ENCODE data around the gene TMEM132E.
A peak's percentile ranks its signal among the peaks of the same experiment; 100 is the strongest.

The TMEM132E gene

DNA sequence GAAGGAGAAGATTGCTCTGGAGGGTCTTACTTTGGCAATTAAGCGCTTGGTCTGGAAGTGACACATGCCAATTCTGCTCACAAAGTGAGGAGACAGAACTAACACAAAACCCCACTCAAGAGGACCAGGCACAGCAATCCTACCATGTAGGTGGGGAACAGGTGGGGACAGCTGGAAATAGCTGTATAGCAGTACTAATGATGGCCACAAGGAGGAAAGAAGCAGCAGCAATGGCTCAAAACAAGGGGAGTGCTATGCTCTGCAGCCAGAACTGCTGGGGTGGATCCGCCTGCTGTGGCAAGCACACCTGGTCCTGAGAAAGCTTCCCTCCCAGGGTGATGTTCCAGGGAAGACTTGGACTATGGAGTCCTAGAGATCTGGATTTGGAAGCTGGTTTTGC is 17.0 kb upstream of the TMEM132E start:
- Histone ChIP-seq H4K20me1 (ENCODE audit: low read depth, low read length) (no peaks in the 10 kb centered on the region), H3K4me2 (ENCODE audit: low read depth, low read length, poor library complexity, severe bottlenecking) (no peak overlapping the region), H2AFZ (ENCODE audit: low read depth, low read length, severe bottlenecking) (no peak overlapping the region), H3K4me3 (ENCODE audit: insufficient read depth, low read length, poor library complexity, severe bottlenecking) (no peak overlapping the region), H3F3A (ENCODE audit: insufficient read depth) (no peaks in the 10 kb centered on the region), H3K9me3 (ENCODE audit: insufficient read depth, low read length) (no peaks in the 10 kb centered on the region), H3K27ac (ENCODE audit: low read depth, low read length) (no peak overlapping the region), H3K27me3 (ENCODE audit: low read length) (no peaks in the 10 kb centered on the region), H3K79me2 (ENCODE audit: insufficient read depth, low read length) (no peaks in the 10 kb centered on the region), H3K9ac (ENCODE audit: low read length) (no peak overlapping the region), H3K9me2 (replicated peaks; ENCODE audit: insufficient read depth, low read length) (no peaks in the 10 kb centered on the region), H3K36me3 (ENCODE audit: low read length) (no peaks in the 10 kb centered on the region)
- TF ChIP-seq EZH2phosphoT487 (conservative IDR thresholded peaks at IDR 0.05; ENCODE audit: low read length): no peak
- TF ChIP-seq, protein P1, sequence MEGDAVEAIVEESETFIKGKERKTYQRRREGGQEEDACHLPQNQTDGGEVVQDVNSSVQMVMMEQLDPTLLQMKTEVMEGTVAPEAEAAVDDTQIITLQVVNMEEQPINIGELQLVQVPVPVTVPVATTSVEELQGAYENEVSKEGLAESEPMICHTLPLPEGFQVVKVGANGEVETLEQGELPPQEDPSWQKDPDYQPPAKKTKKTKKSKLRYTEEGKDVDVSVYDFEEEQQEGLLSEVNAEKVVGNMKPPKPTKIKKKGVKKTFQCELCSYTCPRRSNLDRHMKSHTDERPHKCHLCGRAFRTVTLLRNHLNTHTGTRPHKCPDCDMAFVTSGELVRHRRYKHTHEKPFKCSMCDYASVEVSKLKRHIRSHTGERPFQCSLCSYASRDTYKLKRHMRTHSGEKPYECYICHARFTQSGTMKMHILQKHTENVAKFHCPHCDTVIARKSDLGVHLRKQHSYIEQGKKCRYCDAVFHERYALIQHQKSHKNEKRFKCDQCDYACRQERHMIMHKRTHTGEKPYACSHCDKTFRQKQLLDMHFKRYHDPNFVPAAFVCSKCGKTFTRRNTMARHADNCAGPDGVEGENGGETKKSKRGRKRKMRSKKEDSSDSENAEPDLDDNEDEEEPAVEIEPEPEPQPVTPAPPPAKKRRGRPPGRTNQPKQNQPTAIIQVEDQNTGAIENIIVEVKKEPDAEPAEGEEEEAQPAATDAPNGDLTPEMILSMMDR (IDR thresholded peaks at IDR 0.05; ENCODE audit: insufficient read depth, low read length, poor library complexity, severe bottlenecking): peak; percentile 9

DNA sequence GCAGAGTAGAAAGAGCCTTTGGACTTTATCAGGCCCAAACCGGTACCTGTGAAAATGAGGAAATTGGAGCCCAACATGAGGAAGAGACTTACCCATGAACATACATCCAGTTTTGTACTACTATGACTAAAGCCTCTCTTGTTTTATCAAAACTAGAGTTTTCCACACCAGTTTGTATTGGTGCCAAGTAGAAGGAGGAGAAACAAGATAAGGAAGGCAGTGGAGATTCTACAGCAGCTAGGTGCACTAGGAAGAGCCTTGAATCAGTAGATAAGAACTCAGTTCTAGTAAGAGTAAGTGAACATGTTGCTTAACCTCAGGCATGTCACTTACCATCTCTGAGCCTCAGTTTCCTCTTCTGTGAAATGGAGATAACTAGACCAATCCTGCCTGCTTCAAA is 13.7 kb upstream of the TMEM132E start:
- TF ChIP-seq, protein P1 (IDR thresholded peaks at IDR 0.05; ENCODE audit: insufficient read depth, low read length, poor library complexity, severe bottlenecking): no peak
- TF ChIP-seq EZH2phosphoT487 (conservative IDR thresholded peaks at IDR 0.05; ENCODE audit: low read length): no peak
- H3K79me2 ChIP-seq (ENCODE audit: insufficient read depth, low read length): no peaks in the 10 kb centered on the region
- no peaks in the 10 kb centered on the region for H3F3A ChIP-seq (ENCODE audit: insufficient read depth)
- no peak overlapping the region for H3K9ac ChIP-seq (ENCODE audit: low read length)
- H3K27me3 ChIP-seq (ENCODE audit: low read length): no peaks in the 10 kb centered on the region
- no peaks in the 10 kb centered on the region for H3K9me3 ChIP-seq (ENCODE audit: insufficient read depth, low read length)
- no peaks in the 10 kb centered on the region for H4K20me1 ChIP-seq (ENCODE audit: low read depth, low read length)
- no peak overlapping the region for H3K4me3 ChIP-seq (ENCODE audit: insufficient read depth, low read length, poor library complexity, severe bottlenecking)
- H3K9me2 ChIP-seq (replicated peaks; ENCODE audit: insufficient read depth, low read length): no peaks in the 10 kb centered on the region
- no peak overlapping the region for H2AFZ ChIP-seq (ENCODE audit: low read depth, low read length, severe bottlenecking)
- no peak overlapping the region for H3K27ac ChIP-seq (ENCODE audit: low read depth, low read length)
- H3K36me3 ChIP-seq (ENCODE audit: low read length): no peaks in the 10 kb centered on the region
- no peak overlapping the region for H3K4me2 ChIP-seq (ENCODE audit: low read depth, low read length, poor library complexity, severe bottlenecking)

DNA sequence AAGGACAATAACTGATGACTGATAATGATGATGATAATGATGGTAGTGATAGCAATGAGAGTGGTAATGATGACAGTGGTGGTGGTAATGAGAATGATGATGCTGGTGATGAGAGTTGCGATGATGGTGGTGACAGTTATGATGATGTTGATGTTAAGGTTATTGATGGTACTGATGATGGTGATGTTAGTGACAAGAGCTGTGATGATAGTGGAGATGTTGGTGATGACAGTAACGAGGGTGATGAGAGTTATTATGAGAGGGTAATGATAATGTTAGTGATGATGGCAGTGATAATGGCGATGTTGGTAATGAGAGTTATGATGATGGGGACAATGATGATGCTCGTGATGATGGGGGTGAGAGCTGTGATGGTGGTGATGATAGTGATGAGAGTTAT is 13.2 kb upstream of the TMEM132E start:
- Histone ChIP-seq H3K27ac (ENCODE audit: low read depth, low read length) (no peak overlapping the region), H2AFZ (ENCODE audit: low read depth, low read length, severe bottlenecking) (no peak overlapping the region), H3K4me3 (ENCODE audit: insufficient read depth, low read length, poor library complexity, severe bottlenecking) (no peak overlapping the region), H3K36me3 (ENCODE audit: low read length) (no peaks in the 10 kb centered on the region), H3K9me2 (replicated peaks; ENCODE audit: insufficient read depth, low read length) (no peaks in the 10 kb centered on the region), H3F3A (ENCODE audit: insufficient read depth) (no peaks in the 10 kb centered on the region), H3K27me3 (ENCODE audit: low read length) (no peaks in the 10 kb centered on the region), H3K4me2 (ENCODE audit: low read depth, low read length, poor library complexity, severe bottlenecking) (no peak overlapping the region), H3K79me2 (ENCODE audit: insufficient read depth, low read length) (no peaks in the 10 kb centered on the region), H3K9ac (ENCODE audit: low read length) (no peak overlapping the region), H3K9me3 (ENCODE audit: insufficient read depth, low read length) (no peaks in the 10 kb centered on the region), H4K20me1 (ENCODE audit: low read depth, low read length) (no peaks in the 10 kb centered on the region)
- no peak for TF ChIP-seq EZH2phosphoT487 (conservative IDR thresholded peaks at IDR 0.05; ENCODE audit: low read length)

DNA sequence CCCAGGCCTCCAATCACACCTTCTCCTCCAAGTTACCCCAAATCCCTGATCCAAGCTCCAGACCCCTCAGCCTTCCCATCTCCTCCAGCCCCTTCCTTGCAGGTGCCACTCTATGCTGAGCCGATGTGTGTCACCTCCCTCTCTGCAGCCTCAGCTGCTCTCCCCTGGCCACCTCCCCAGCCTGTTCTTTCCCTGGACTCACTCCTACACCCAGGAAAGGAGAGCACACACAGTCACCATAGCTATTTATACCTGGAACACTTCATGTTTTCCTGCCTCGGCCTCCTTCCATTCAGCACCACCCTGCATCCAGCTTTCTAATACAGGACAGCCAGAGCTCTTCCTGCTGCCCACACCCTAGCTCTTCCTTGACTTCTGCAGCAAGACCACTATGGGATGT is 12.5 kb upstream of the TMEM132E start:
- Histone ChIP-seq H2AFZ (ENCODE audit: low read depth, low read length, severe bottlenecking) (no peak overlapping the region), H3K27me3 (ENCODE audit: low read length) (no peaks in the 10 kb centered on the region), H3K4me2 (ENCODE audit: low read depth, low read length, poor library complexity, severe bottlenecking) (no peak overlapping the region), H3F3A (ENCODE audit: insufficient read depth) (no peaks in the 10 kb centered on the region), H3K9me3 (ENCODE audit: insufficient read depth, low read length) (no peaks in the 10 kb centered on the region), H3K4me3 (ENCODE audit: insufficient read depth, low read length, poor library complexity, severe bottlenecking) (no peak overlapping the region), H4K20me1 (ENCODE audit: low read depth, low read length) (no peaks in the 10 kb centered on the region), H3K9ac (ENCODE audit: low read length) (no peak overlapping the region), H3K27ac (ENCODE audit: low read depth, low read length) (no peak overlapping the region), H3K36me3 (ENCODE audit: low read length) (no peaks in the 10 kb centered on the region), H3K79me2 (ENCODE audit: insufficient read depth, low read length) (no peaks in the 10 kb centered on the region), H3K9me2 (replicated peaks; ENCODE audit: insufficient read depth, low read length) (no peaks in the 10 kb centered on the region)
- no peak for TF ChIP-seq EZH2phosphoT487 (conservative IDR thresholded peaks at IDR 0.05; ENCODE audit: low read length)
- TF ChIP-seq, protein P1 (IDR thresholded peaks at IDR 0.05; ENCODE audit: insufficient read depth, low read length, poor library complexity, severe bottlenecking): no peak
